ENCODE data around the gene FBXO10. TPM values are rescaled to one million over a fixed set of nuclear protein-coding genes. Genes with fewer than 3 reads are reported as not detected.

Gene FBXO10
- total RNA-seq, 1 donor from 2014 or later: 68.7 TPM

DNA sequence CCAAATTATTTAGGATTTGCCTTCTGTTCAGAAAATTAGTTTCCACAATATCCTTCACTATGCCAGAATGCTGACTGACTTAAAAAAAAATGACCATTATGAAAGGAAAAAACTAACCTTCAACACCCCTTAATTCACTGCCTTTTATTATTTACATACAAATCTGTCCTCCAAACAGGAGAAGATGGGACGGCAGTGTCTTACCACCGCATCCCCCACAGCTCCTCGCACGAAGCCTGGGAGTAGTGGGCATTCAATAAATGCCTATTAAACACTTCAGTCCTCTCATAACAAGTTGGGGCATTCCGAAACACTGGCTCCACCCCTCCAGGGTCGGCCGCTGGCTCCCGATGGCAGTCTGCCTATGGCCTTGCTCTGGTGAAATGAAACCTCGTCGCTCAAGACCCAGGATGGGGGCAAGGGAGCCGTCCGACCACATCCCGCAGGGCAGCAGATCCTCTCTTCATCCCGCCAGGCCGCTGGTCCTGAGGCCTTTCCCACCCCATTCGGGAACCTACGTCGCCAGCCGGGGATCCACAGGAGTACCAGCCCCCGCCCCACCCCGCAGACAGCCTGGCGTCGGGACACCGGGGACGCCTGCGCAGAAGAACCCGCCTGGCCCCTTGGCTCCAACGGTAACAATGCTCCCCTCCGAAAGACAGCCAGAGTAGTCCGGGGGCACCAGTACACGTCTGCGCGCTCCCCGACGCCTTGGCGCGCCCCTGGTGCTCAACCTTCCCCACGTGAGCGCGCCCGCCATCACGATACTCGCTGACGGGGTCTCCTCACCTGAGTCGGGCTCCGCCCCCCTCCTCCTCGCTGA lies 111.5 kb downstream of the FBXO10 start:
- Mint-ChIP-seq H3K27ac (ENCODE audit: unreplicated experiment) (peak overlapping the region; percentile 92), H3K9me3 (ENCODE audit: unreplicated experiment) (peaks cover 9% of the 10 kb centered on the region), H3K36me3 (ENCODE audit: unreplicated experiment) (no peaks in the 10 kb centered on the region), H3K4me3 (ENCODE audit: unreplicated experiment) (peak overlapping the region; percentile 99), H3K4me1 (ENCODE audit: low read depth, unreplicated experiment) (peaks cover 18% of the 10 kb centered on the region), H3K27me3 (ENCODE audit: unreplicated experiment) (peaks cover 9% of the 10 kb centered on the region)
- peak; percentile 77 for DNase-seq
- TF ChIP-seq, protein P1, sequence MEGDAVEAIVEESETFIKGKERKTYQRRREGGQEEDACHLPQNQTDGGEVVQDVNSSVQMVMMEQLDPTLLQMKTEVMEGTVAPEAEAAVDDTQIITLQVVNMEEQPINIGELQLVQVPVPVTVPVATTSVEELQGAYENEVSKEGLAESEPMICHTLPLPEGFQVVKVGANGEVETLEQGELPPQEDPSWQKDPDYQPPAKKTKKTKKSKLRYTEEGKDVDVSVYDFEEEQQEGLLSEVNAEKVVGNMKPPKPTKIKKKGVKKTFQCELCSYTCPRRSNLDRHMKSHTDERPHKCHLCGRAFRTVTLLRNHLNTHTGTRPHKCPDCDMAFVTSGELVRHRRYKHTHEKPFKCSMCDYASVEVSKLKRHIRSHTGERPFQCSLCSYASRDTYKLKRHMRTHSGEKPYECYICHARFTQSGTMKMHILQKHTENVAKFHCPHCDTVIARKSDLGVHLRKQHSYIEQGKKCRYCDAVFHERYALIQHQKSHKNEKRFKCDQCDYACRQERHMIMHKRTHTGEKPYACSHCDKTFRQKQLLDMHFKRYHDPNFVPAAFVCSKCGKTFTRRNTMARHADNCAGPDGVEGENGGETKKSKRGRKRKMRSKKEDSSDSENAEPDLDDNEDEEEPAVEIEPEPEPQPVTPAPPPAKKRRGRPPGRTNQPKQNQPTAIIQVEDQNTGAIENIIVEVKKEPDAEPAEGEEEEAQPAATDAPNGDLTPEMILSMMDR (IDR thresholded peaks at IDR 0.05; ENCODE audit: partially characterized antibody, unreplicated experiment): no peak

DNA sequence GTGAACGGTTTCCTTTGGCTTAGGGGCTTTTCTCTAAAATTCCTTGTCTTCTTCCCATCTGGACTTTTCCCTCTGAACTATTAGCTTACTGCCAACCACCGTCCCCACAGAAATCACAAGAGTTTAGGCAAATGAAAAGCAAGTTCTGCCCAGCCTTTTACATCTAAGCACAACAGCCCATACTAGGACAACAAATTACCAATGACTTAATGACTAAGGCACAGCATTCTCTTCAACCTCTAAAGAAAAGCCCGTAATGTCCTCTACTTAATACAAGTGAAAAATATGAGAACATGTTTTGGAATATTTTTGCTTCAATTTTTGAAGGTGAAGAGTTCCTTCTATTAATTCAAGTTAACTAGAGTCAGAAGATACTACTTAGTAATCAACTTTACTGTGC lies 112.2 kb downstream of the FBXO10 start:
- Mint-ChIP-seq H3K9me3 (ENCODE audit: unreplicated experiment) (peaks cover 9% of the 10 kb centered on the region), H3K4me1 (ENCODE audit: low read depth, unreplicated experiment) (peaks cover 18% of the 10 kb centered on the region), H3K4me3 (ENCODE audit: unreplicated experiment) (peak overlapping the region; percentile 99), H3K27me3 (ENCODE audit: unreplicated experiment) (peaks cover 9% of the 10 kb centered on the region), H3K27ac (ENCODE audit: unreplicated experiment) (peak overlapping the region; percentile 92), H3K36me3 (ENCODE audit: unreplicated experiment) (no peaks in the 10 kb centered on the region)
- DNase-seq: no peak
- TF ChIP-seq, protein P1 (IDR thresholded peaks at IDR 0.05; ENCODE audit: partially characterized antibody, unreplicated experiment): no peak

Other genes with a start within 250 kb of the FBXO10 start
- gene GRHPR, start 153.7 kb downstream of the FBXO10 start, total RNA-seq (ENCODE audit: unreplicated experiment): 78.1 TPM
- 14.3 TPM for gene ZBTB5, start 110.9 kb downstream of the FBXO10 start, total RNA-seq (ENCODE audit: unreplicated experiment)
- gene POLR1E, start 90.4 kb downstream of the FBXO10 start, total RNA-seq (ENCODE audit: unreplicated experiment): 58.2 TPM
- gene TOMM5, start 16.2 kb upstream of the FBXO10 start, total RNA-seq (ENCODE audit: unreplicated experiment): 52.4 TPM
- gene FRMPD1, start 74.6 kb upstream of the FBXO10 start, total RNA-seq (ENCODE audit: unreplicated experiment): 38.1 TPM
- 8.8 TPM for gene TRMT10B, start 177.4 kb upstream of the FBXO10 start, total RNA-seq (ENCODE audit: unreplicated experiment)
- gene EXOSC3, start 208.7 kb upstream of the FBXO10 start, total RNA-seq (ENCODE audit: unreplicated experiment): 45.4 TPM
- 19.3 TPM for gene DCAF10, start 224.4 kb upstream of the FBXO10 start, total RNA-seq (ENCODE audit: unreplicated experiment)

Measured in glutamatergic neuron (in vitro differentiated cells).